CD4-positive, alpha-beta memory T cell (primary cell): ENCODE results near the gene S100A5. TPM values are rescaled to one million over a fixed set of nuclear protein-coding genes. Genes with fewer than 3 reads are reported as not detected.
A peak's percentile ranks its signal among the peaks of the same experiment; 100 is the strongest.

Experiments used
- CTCF ChIA-PET: fragments of 350-600 bp; sonication (Branson Sonifier 250); formaldehyde crosslinking; loops from one replicate; lab custom pipeline; 2021; ENCODE audit warnings: inconsistent platforms; ENCODE audit not compliant: partially characterized antibody; lab: Charles Lee
- POLR2A ChIA-PET: fragments of 350-600 bp; sonication (Branson Sonifier 250); formaldehyde crosslinking; loops from one replicate; lab custom pipeline; 2021; ENCODE audit not compliant: partially characterized antibody; lab: Charles Lee
- DNase-seq, 5 donors: peaks; one replicate each; pipeline versions ENCODE4 v3.0.0 to v3.0.0-alpha.2; 2020 to 2022; ENCODE audit warnings: mixed read lengths in 1 of 5
- H3K27ac ChIP-seq: one replicate; pipeline ENCODE4 v1.7.0; 2013; ENCODE audit warnings: low read depth, low read length
- H3K27me3 ChIP-seq: 2 replicates; pipeline ENCODE4 v1.7.0; 2013; ENCODE audit warnings: mild to moderate bottlenecking, low read length, moderate library complexity; ENCODE audit not compliant: insufficient read depth
- H3K36me3 ChIP-seq: 2 replicates; pipeline ENCODE4 v1.7.0; 2013; ENCODE audit warnings: mild to moderate bottlenecking, low read length, moderate library complexity; ENCODE audit not compliant: insufficient read depth
- H3K4me1 ChIP-seq: 2 replicates; pipeline ENCODE4 v1.7.0; 2013; ENCODE audit warnings: mild to moderate bottlenecking, low read length, moderate library complexity; ENCODE audit not compliant: insufficient read depth
- H3K4me3 ChIP-seq, 2 donors: one replicate each; pipeline ENCODE4 v1.7.0; 2013; ENCODE audit warnings: low read length in 2 of 2, mild to moderate bottlenecking in 1 of 2
- H3K9me3 ChIP-seq, 2 donors: one replicate each; pipeline ENCODE4 v1.7.0; 2013; ENCODE audit warnings: low read length in 2 of 2, control low read depth in 1 of 2; ENCODE audit not compliant: control insufficient read depth in 1 of 2
- H3K27ac Mint-ChIP-seq, 7 donors: one replicate each; pipeline ENCODE4 v1.8.0; 2020 to 2021; ENCODE audit warnings: mixed read lengths in 7 of 7, mild to moderate bottlenecking in 6 of 7, inconsistent platforms in 3 of 7, moderate library complexity in 3 of 7
- H3K27me3 Mint-ChIP-seq, 2 donors: one replicate each; pipeline ENCODE4 v1.8.0; 2020 to 2021; ENCODE audit warnings: mixed read lengths in 2 of 2
- H3K36me3 Mint-ChIP-seq, 2 donors: one replicate each; pipeline ENCODE4 v1.8.0; 2020 to 2021; ENCODE audit warnings: mixed read lengths in 2 of 2, inconsistent platforms in 1 of 2, mild to moderate bottlenecking in 1 of 2
- H3K4me1 Mint-ChIP-seq, 4 donors: one replicate each; pipeline ENCODE4 v1.8.0; 2020 to 2021; ENCODE audit warnings: mixed read lengths in 4 of 4, mild to moderate bottlenecking in 1 of 4
- H3K4me3 Mint-ChIP-seq, 8 donors: one replicate each; pipeline ENCODE4 v1.8.0; 2020 to 2021; ENCODE audit warnings: mixed read lengths in 8 of 8, mild to moderate bottlenecking in 7 of 8, moderate library complexity in 6 of 8, inconsistent platforms in 3 of 8
- H3K9me3 Mint-ChIP-seq, 8 donors: one replicate each; pipeline ENCODE4 v1.8.0; 2020 to 2021; ENCODE audit warnings: mixed read lengths in 8 of 8, mild to moderate bottlenecking in 5 of 8, inconsistent platforms in 3 of 8, moderate library complexity in 1 of 8
- intact Hi-C: fragments of 100-400 bp; cut with micrococcal nuclease; formaldehyde crosslinking; loops from one replicate; pipeline ENCODE4 v1.15.1; 2023
- polyA plus RNA-seq, 2 donors: library from polyadenylated mRNA; unstranded; fragments of 300-500 nt; fragmentation: Illumina TruSeq; gene quantifications; one replicate each; pipeline ENCODE4 v1.2.3, GENCODE V29; 2021
- total RNA-seq, 2 experiments: library from RNA; stranded (reverse); gene quantifications; one replicate each; pipeline ENCODE4 v1.2.3, GENCODE V29; 2021

Gene S100A5
- total and polyA plus RNA-seq, 4 experiments from 2014 or later: 0.93 to 1.8 (median 1.5) TPM; not detected in 1

DNA sequence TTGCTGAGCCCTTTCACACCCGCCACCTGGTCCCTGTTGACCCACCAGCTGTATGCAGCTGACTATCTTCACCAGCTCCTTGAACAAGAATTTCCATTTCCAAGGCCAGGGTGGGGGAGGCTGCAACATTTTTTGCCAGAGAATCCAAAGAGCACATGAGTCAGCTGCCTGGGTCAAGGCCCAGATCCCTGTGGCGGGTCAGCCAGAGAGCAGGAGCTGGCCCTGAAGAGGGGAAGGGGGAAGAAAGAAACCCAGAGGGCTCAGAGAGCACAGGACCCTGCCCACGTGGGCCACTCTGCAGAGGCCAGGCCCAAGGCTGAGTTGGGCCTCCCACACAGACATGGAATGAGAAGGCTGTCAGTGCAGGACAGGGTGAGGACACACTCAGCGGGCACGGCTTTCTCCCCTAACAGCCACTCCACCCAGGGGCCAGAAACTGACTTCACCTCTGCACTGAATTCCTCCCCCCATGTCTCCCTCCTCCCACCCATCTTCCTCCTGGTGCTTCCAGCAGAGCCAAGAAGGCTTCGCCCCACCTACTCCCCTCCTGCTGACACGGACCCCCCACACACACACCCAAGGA is 33.8 kb downstream of the S100A5 start:
- Histone ChIP-seq H3K4me3 (no peak overlapping the region), H3K27me3 (no peaks in the 10 kb centered on the region), H3K36me3 (no peaks in the 10 kb centered on the region), H3K4me1 (no peaks in the 10 kb centered on the region), H3K27ac (no peak overlapping the region), H3K9me3 (no peaks in the 10 kb centered on the region)
- peaks cover 3 to 6% (median 5%) of the 10 kb centered on the region in 4 donors for H3K4me1 Mint-ChIP-seq
- CTCF ChIA-PET: interaction anchor here (0.8 to 12.4 kb wide), 7 partner anchors 12 to 110 kb away, joined by 3 to 243 read pairs (median 11); partner anchors contain the start of genes S100A14 and S100A2
- no peak for DNase-seq
- intact Hi-C loops: no loop called here
- no peak overlapping the region for H3K4me3 Mint-ChIP-seq
- POLR2A ChIA-PET: interaction anchor here (1.0 kb wide), 1 partner anchor 62 kb away, joined by 3 read pairs; no protein-coding TSS in a partner anchor
- H3K27me3 Mint-ChIP-seq: no peaks in the 10 kb centered on the region
- no peaks in the 10 kb centered on the region for H3K9me3 Mint-ChIP-seq
- no peaks in the 10 kb centered on the region for H3K36me3 Mint-ChIP-seq
- H3K27ac Mint-ChIP-seq: no peak overlapping the region

DNA sequence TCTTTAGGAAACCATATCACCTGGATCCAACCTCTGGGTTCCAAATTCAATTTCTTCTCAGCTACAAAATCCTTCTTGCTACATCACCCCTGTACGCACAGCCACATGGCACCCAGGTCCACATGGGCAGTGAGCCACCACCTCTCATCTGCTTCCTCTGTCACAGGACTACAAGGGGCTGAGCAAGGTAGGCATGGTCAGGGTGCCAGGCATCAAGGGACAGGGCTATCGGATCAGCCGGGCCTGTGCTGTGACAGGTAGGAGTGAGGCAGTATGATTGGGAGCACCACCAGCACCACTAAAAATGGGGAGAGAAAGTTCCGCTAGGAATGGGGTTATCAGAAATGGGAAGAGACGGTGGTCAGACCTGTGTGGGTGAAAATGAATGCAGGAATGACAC is 34.3 kb downstream of the S100A5 start:
- H3K4me1 Mint-ChIP-seq: peaks cover 3 to 6% (median 4%) of the 10 kb centered on the region in 4 donors
- ChIA-PET CTCF (interaction anchor here (0.8 to 12.4 kb wide), 4 partner anchors 11 to 111 kb away, joined by 4 to 243 read pairs (median 73); partner anchors contain the start of gene S100A14), POLR2A (no interaction called here)
- no peaks in the 10 kb centered on the region for H3K27me3 Mint-ChIP-seq
- no peak overlapping the region for H3K27ac ChIP-seq
- H3K9me3 ChIP-seq: no peaks in the 10 kb centered on the region
- H3K27me3 ChIP-seq: no peaks in the 10 kb centered on the region
- H3K9me3 Mint-ChIP-seq: no peaks in the 10 kb centered on the region
- H3K27ac Mint-ChIP-seq: no peak overlapping the region
- no peaks in the 10 kb centered on the region for H3K36me3 Mint-ChIP-seq
- no peak for DNase-seq
- intact Hi-C loops: no loop called here
- no peak overlapping the region for H3K4me3 Mint-ChIP-seq
- no peaks in the 10 kb centered on the region for H3K36me3 ChIP-seq
- no peak overlapping the region for H3K4me3 ChIP-seq
- no peaks in the 10 kb centered on the region for H3K4me1 ChIP-seq

DNA sequence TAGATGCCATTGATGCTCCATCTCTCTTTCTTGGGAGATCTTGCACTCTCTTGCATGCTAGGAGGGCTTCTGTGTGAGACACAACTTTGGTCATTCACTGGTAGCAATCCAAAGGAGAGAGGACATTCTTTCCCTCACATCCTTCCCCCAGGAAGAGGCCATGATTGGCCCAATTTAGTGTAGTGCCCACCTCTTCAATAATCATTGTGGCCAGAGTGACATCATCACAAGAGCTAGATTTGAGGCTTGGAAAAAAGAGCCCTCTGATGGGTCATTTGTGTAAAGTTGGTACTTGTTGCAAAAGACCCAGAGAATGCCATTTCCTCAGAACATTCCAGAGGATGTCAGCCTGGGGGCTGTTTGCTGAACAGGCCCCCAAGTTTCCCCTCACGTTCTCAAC is 35.2 kb downstream of the S100A5 start:
- POLR2A ChIA-PET: no interaction called here
- no peaks in the 10 kb centered on the region for H3K4me1 ChIP-seq
- H3K27ac Mint-ChIP-seq: no peak overlapping the region
- H3K36me3 Mint-ChIP-seq: no peaks in the 10 kb centered on the region
- CTCF ChIA-PET: interaction anchor here (7.7 to 12.4 kb wide), 2 partner anchors 65 to 112 kb away, joined by 142 to 243 read pairs; partner anchors contain the start of gene S100A14
- H3K27me3 Mint-ChIP-seq: peaks cover 0 to 1% of the 10 kb centered on the region in 2 donors
- H3K27me3 ChIP-seq: no peaks in the 10 kb centered on the region
- H3K9me3 Mint-ChIP-seq: no peaks in the 10 kb centered on the region
- intact Hi-C loops: no loop called here
- no peak overlapping the region for H3K4me3 ChIP-seq
- H3K9me3 ChIP-seq: no peaks in the 10 kb centered on the region
- H3K27ac ChIP-seq: no peak overlapping the region
- no peaks in the 10 kb centered on the region for H3K36me3 ChIP-seq
- no peaks in the 10 kb centered on the region for H3K4me1 Mint-ChIP-seq
- no peak overlapping the region for H3K4me3 Mint-ChIP-seq
- DNase-seq: no peak

DNA sequence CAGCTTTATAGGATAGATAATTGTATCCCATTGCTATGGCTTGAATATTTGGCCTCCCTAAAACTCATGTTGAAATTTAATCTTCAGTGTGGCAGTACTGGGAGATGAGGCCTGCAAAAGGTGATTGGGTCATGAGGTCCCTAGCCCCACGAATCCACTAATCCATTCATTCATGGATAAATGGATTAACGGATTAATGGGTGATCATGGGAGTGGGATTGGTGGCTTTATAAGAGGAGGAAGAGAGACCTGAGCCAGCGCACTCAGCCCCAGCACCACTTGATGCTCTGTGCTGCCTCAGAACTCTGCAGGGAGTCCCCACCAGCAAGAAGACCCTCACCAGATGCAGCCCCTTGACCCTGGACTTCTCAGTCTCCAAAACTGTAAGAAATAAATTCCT is 37.0 kb downstream of the S100A5 start:
- POLR2A ChIA-PET: no interaction called here

DNA sequence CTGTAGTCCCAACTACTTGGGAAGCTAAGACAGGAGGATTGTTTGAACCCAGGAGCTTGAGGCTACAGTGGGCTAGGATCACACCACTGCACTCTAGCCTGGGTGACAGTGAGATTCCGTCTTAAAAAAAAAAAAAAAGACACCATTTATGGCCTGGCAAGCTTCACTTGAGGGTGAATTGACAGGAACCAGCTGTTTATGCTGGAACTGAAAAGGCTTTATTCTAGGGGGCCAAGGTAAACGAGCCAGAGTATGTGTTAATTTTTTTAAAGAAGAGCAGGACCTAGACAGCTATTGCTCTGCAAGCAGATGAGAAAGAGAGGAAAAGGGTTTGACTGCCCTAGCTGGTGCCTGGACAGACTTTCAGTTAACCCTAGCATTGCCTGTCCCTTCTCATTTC is 42.0 kb downstream of the S100A5 start:
- H3K36me3 Mint-ChIP-seq: no peaks in the 10 kb centered on the region
- no peaks in the 10 kb centered on the region for H3K4me1 ChIP-seq
- no peak overlapping the region for H3K4me3 Mint-ChIP-seq
- H3K27ac Mint-ChIP-seq: no peak overlapping the region
- no peak overlapping the region for H3K27ac ChIP-seq
- H3K4me3 ChIP-seq: no peak overlapping the region
- no peaks in the 10 kb centered on the region for H3K9me3 ChIP-seq
- DNase-seq: no peak
- peaks cover 0 to 7% (median 0%) of the 10 kb centered on the region in 4 donors for H3K4me1 Mint-ChIP-seq
- peaks cover 8% of the 10 kb centered on the region for H3K27me3 ChIP-seq
- H3K36me3 ChIP-seq: no peaks in the 10 kb centered on the region
- ChIA-PET CTCF (interaction anchor here (1.6 to 1.9 kb wide), 3 partner anchors 12 to 146 kb away, joined by 6 to 8 read pairs (median 7); no protein-coding TSS in a partner anchor), POLR2A (no interaction called here)
- intact Hi-C loops: no loop called here
- peaks cover 11 to 21% of the 10 kb centered on the region in 2 donors for H3K27me3 Mint-ChIP-seq
- peaks cover 0 to 2% (median 0%) of the 10 kb centered on the region in 8 donors for H3K9me3 Mint-ChIP-seq

More for the DNA sequence above, 37.0 kb downstream of the S100A5 start:
- Mint-ChIP-seq H3K4me1 (no peaks in the 10 kb centered on the region), H3K27me3 (peaks cover 6 to 8% of the 10 kb centered on the region in 2 donors), H3K36me3 (no peaks in the 10 kb centered on the region), H3K27ac (peak overlapping the region in 1 of 7 donors; percentile 68), H3K9me3 (no peaks in the 10 kb centered on the region), H3K4me3 (no peak overlapping the region)
- H3K4me3 ChIP-seq: no peak overlapping the region
- no peaks in the 10 kb centered on the region for H3K9me3 ChIP-seq
- no peak overlapping the region for H3K27ac ChIP-seq
- no peaks in the 10 kb centered on the region for H3K4me1 ChIP-seq
- intact Hi-C loops: no loop called here
- no peaks in the 10 kb centered on the region for H3K36me3 ChIP-seq
- peaks cover 8% of the 10 kb centered on the region for H3K27me3 ChIP-seq
- CTCF ChIA-PET: no interaction called here
- no peak for DNase-seq

DNA sequence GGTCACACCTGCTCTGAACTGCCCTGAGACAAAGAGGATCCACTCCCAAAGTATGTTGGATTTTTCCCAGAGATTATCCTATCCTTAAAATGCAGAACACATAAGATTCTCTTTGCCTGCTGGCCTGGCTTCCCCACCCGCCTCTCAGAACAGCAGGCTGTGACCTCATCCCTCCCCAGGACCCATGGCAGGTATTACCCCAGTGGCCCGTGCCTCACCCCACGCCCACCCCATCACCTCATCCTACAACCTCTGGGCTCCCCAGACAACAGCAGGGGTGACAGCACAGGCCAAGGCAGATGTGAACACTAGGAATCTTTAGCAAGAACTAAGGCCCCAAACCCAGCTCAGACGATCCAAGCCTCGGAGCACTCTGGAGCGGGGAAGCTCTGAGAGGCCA is 45.2 kb downstream of the S100A5 start:
- ChIA-PET POLR2A (no interaction called here), CTCF (interaction anchor here (0.6 to 5.3 kb wide), 23 partner anchors 11 to 213 kb away, joined by 3 to 64 read pairs (median 4); partner anchors contain the start of genes PGLYRP4, S100A16 and S100A9)
- Histone ChIP-seq H3K4me1 (no peaks in the 10 kb centered on the region), H3K36me3 (no peaks in the 10 kb centered on the region), H3K9me3 (no peaks in the 10 kb centered on the region), H3K27me3 (peaks cover 8% of the 10 kb centered on the region), H3K4me3 (no peak overlapping the region), H3K27ac (no peak overlapping the region)
- peaks cover 0 to 16% (median 0%) of the 10 kb centered on the region in 4 donors for H3K4me1 Mint-ChIP-seq
- DNase-seq: no peak
- H3K9me3 Mint-ChIP-seq: peaks cover 0 to 2% (median 0%) of the 10 kb centered on the region in 8 donors
- H3K27ac Mint-ChIP-seq: no peak overlapping the region
- no peak overlapping the region for H3K4me3 Mint-ChIP-seq
- H3K27me3 Mint-ChIP-seq: peaks cover 10 to 24% of the 10 kb centered on the region in 2 donors
- no peaks in the 10 kb centered on the region for H3K36me3 Mint-ChIP-seq
- intact Hi-C loops: loop anchor here (1.0 kb wide), 1 partner anchor 143 kb away; no protein-coding TSS in a partner anchor

DNA sequence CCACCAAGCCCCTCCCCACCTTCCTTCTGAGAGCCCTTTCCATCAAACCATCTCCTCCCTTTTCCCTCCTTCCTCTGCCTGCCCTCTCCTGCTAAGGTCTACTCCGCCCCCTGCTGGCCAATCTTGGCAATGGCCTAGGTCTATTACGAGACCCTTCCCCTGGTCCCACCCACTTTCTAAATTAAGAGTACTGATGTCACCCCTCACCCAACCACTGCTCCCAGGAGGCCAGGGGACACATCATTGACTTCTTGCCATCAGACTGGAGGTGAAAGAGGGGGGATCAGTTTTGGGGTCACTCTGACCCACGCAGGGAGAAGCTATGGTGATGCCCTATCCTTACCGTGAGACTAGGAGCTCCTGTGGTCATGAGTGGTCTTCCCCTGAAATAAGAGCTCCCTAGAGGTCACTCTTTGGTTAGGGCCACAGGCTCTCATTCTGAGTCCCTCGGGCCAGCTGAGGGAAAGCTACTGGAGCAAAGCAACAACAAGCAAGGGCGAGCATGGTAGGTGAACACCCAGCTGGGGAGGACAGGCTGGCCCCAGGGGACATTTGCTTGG is 45.7 kb downstream of the S100A5 start:
- Mint-ChIP-seq H3K9me3 (peaks cover 0 to 2% (median 0%) of the 10 kb centered on the region in 8 donors), H3K36me3 (no peaks in the 10 kb centered on the region), H3K27ac (peak overlapping the region in 1 of 7 donors; percentile 54), H3K4me1 (peaks cover 0 to 19% (median 0%) of the 10 kb centered on the region in 4 donors), H3K27me3 (peaks cover 10 to 23% of the 10 kb centered on the region in 2 donors), H3K4me3 (no peak overlapping the region)
- Histone ChIP-seq H3K4me3 (no peak overlapping the region), H3K36me3 (no peaks in the 10 kb centered on the region), H3K27ac (no peak overlapping the region), H3K4me1 (no peaks in the 10 kb centered on the region), H3K27me3 (peaks cover 8% of the 10 kb centered on the region), H3K9me3 (no peaks in the 10 kb centered on the region)
- intact Hi-C loops: loop anchor here (1.0 kb wide), 1 partner anchor 143 kb away; no protein-coding TSS in a partner anchor
- DNase-seq: peak; percentile 49 to 72 (median 58)
- ChIA-PET POLR2A (no interaction called here), CTCF (interaction anchor here (0.6 to 5.3 kb wide), 33 partner anchors 10 to 961 kb away, joined by 3 to 64 read pairs (median 4); partner anchors contain the start of genes PGLYRP4, S100A16 and S100A9)
